Peyer's patch (tissue), 4 donors: ENCODE measurements around the gene CATSPERD.

Experiments used
- POLR2A ChIP-seq, 2 donors: fragments of 450-650 bp; IDR thresholded peaks; one replicate each; pipeline ENCODE4 v1.5.1; 2017; ENCODE audit warnings: antibody characterized with exemption in 2 of 2, mild to moderate bottlenecking in 2 of 2, moderate library complexity in 2 of 2
- TF ChIP-seq, protein P1 (sequence below), 6 experiments: fragments of 450-650 bp in 4 of 6; fragments of 200-600 bp in 2 of 6; sonication (generic) in 1 of 6; IDR thresholded peaks; one replicate each; pipeline ENCODE4 v1.5.1; 2017 to 2019; ENCODE audit warnings: antibody characterized with exemption in 6 of 6, mild to moderate bottlenecking in 3 of 6, moderate library complexity in 1 of 6

DNA sequence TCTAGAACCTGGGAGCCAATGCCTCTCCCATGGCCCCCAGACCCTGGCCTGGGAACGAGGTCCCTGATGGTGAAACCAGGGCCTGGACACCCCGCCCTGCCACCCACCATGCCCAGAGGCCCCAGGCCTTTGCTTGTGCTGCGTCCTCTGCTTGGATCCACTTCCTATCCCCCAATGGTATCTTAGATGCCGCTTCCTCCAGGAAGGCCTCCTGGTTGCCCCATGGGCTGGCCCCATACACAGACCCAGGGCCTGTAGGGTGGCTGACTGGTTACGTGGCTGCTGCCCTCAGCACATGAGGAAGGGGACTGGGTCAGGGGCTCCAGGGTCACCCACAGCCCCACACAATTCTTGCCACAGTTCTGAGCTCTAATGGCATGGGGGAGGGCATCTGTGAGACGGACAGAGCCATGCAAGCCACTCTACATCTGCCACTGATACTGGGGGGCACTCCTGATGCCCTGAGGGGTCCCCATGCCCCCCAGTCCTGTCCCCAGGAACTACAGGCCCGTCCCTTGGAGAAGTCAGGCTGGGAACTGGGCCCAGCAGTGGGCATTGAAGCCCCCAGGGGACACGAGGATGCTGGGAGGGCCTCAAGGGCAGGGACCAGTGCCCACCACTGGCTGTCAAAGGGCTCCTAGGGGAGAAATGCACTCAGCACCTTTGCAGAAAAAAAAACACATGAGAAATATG lies 25.3 kb upstream of the CATSPERD start:
- TF ChIP-seq, protein P1, sequence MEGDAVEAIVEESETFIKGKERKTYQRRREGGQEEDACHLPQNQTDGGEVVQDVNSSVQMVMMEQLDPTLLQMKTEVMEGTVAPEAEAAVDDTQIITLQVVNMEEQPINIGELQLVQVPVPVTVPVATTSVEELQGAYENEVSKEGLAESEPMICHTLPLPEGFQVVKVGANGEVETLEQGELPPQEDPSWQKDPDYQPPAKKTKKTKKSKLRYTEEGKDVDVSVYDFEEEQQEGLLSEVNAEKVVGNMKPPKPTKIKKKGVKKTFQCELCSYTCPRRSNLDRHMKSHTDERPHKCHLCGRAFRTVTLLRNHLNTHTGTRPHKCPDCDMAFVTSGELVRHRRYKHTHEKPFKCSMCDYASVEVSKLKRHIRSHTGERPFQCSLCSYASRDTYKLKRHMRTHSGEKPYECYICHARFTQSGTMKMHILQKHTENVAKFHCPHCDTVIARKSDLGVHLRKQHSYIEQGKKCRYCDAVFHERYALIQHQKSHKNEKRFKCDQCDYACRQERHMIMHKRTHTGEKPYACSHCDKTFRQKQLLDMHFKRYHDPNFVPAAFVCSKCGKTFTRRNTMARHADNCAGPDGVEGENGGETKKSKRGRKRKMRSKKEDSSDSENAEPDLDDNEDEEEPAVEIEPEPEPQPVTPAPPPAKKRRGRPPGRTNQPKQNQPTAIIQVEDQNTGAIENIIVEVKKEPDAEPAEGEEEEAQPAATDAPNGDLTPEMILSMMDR (IDR thresholded peaks at IDR 0.05), result no peak
- TF ChIP-seq POLR2A (IDR thresholded peaks at IDR 0.05), result no peak
